Stimulated activated CD4-positive, alpha-beta T cell treated with anti-CD3 and anti-CD28 coated beads, Interleukin-2, amount 100 ng/mL, for 48 hours (primary cell): ENCODE data around the gene NPFF.
"Not testable (repeated sequence)": the region's sequence is repeated elsewhere in the genome, so short reads cannot be mapped to it uniquely, and the experiment has no call there.

Source experiments
- DNase-seq, 2 donors: peaks; one replicate each; pipeline ENCODE4 v3.0.0-alpha.2; 2020

The NPFF gene, protein sequence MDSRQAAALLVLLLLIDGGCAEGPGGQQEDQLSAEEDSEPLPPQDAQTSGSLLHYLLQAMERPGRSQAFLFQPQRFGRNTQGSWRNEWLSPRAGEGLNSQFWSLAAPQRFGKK

GRCh38 chr12:53506881-53507602 lies at the start of gene NPFF:
Gene NPFF (minus strand): TSS chr12:53507484. CDS start chr12:53507474, 10 bp downstream.
- no peak for DNase-seq

GRCh38 chr12:53552361-53553327 lies 45.4 kb upstream of the NPFF start:
- no peak for DNase-seq

- DNase-seq: no peak
These were observed 44.6 kb upstream of the NPFF start for GRCh38 chr12:53551889-53552291.

DNA sequence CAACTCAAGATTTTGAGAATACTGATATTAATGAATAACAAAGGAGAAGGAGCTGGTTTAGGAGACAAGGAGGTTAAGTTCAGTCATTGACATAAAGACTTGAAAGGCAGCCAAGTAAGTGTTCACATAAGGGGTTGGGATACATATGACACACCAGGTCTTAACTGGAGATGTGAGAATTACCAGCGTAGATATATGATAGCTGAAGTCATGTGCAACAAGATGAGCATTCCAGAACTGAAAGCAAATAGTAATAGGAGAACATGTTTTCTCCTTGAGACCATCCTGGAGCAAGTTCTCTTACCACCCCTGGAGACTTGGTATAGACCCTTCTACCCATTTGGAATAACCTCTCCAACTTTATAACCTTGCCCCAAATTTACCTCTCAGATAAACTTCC lies 43.3 kb upstream of the NPFF start:
- DNase-seq: no peak

- DNase-seq: not testable (repeated sequence)
These were observed 42.8 kb upstream of the NPFF start for GRCh38 chr12:53550131-53550530.

DNA sequence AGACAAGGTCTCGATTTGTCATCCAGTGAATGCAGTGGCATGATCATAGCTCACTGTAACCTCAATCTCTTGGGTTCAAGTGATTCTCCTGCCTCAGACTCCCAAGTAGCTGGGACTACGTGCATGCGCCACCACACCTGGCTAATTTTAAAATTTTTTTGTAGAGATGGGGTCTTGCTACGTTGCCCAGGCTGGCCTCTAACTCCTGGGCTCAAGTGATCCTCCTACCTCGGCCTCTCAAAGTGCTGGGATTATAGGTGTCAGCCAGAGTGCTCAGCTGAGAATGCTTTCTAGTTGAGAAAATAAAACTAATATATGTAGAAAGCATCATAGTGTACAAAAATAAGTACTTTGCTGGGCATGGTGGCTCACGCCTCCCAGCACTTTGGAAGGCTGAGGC lies 41.1 kb upstream of the NPFF start:
- DNase-seq: not testable (repeated sequence)

DNA sequence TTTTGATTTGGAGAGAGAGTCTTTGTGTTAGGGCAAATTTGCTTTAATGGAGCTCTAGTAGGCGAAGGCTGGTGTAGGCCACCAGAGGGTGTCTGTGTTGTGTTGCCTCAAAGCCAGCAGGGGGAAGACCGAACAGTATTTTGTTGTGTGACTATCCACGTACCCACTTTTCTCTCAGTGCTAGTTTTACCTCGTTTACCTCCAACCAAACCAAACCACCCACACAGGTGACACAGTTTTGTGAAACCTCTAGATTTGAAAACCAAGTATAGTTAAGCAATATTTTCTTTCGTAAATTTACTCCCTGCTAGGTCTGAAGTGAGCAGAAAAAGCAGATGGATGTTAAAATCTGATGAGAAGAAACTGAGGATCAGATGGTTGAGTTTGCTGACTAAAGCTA lies 36.3 kb upstream of the NPFF start:
- peak; percentile 30 to 36 for DNase-seq

DNA sequence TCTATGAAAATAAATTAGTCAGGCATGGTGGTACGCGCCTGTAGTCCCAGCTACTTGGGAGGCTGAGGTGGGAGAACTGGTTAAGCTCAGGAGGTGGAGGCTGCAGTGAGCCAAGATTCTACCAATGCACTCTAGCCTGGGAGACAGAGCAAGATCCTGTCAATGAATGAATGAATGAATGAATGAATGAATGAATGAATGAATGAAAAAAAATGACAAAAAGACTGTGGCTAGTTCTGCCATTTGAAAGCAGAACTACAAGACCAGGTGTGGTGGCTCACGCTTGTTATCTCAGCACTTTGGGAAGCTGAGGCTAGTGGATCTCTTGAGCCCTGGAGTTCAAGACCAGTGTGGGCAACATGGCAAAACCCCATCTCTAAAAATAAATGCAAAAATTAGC lies 32.2 kb upstream of the NPFF start:
- DNase-seq: no peak

DNA sequence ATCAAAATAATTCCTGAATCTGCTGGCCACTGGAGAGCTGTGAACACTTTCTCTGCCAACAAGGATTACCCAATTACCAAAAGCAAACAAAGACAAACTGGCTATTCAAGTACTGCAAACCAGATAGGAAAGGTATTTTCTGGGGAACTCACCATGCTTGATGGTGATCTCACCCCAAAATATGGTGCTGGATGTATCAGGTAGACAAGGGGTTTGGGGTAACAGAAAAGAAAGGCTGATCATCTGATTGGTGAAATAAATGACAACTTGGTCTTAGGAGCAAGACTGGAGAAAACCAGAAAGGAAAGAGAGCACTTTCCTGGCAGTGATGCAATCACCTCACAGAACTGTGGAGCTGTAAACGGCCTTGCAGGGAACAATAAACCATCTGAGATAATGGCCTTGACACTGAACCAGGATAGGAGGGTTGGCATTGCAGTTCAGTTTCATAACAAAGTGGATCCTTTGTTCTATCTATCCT lies 31.0 kb upstream of the NPFF start:
- no peak for DNase-seq

GRCh38 chr12:53536962-53537361 lies 29.7 kb upstream of the NPFF start:
- DNase-seq: no peak

DNA sequence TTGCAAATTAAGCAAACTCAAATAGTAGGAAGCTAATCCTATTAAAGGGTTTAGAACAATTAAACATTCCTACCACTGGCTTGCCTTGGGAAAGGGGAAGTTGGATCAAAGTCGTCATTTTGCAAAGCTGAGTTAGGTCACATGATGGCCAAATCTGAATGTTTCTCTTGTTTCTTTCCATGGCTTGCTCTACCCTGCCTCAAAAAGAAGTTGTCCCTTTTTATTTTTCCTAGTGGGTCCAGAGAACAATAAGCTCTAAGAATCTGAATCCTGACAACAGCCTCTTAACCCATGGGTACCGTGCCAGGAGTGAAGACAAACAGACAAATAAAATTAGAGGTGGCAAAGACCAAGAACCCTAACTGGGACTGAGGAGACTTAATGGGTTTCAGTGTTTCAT lies 26.2 kb upstream of the NPFF start:
- DNase-seq: no peak

- DNase-seq: no peak
These were observed 25.5 kb upstream of the NPFF start for GRCh38 chr12:53532524-53533445.

GRCh38 chr12:53532021-53532420 lies 24.7 kb upstream of the NPFF start:
- no peak for DNase-seq

- DNase-seq: no peak
These were observed 23.6 kb upstream of the NPFF start for GRCh38 chr12:53530920-53531319.

GRCh38 chr12:53530061-53530460 lies 22.8 kb upstream of the NPFF start:
- DNase-seq: no peak

GRCh38 chr12:53524476-53524875 lies 17.2 kb upstream of the NPFF start:
- no peak for DNase-seq

DNA sequence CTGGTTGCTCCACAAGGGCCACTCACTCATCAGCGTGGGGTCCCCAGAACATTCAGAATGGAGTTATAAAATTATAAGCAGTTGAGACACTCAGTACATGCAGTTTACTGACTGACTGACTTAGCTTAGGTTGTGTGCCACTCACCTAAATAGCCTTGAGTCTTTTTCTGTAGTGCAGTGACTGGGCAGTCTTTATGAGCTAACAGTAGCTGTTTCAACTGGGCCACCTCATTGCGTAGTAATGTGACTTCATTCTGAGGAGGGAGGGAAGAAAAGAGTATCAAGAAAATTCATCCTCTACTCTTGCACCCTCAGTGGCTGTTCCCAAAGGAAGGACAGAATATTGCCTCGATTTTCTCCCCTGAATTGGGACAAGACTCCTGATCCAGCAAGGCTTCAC lies 15.8 kb upstream of the NPFF start:
- no peak for DNase-seq

DNA sequence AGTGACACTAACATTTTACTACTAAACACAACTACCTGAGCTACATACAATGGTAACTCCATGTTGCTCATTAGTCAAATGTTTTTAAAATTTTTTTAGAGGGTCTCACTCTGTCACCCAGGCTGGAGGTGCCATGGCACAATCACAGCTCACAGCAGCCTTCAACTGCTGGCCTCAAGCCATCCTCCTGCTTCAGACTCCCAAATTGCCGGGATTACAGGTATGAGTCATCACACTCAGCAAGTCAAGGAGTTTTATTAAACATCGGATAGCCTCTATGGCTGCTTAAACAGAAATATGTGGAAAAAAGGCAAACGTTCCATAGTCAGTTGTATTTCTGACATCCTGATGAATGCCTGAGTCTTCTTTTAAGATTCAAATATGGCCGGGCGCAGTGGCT lies 11.1 kb upstream of the NPFF start:
- no peak for DNase-seq

DNA sequence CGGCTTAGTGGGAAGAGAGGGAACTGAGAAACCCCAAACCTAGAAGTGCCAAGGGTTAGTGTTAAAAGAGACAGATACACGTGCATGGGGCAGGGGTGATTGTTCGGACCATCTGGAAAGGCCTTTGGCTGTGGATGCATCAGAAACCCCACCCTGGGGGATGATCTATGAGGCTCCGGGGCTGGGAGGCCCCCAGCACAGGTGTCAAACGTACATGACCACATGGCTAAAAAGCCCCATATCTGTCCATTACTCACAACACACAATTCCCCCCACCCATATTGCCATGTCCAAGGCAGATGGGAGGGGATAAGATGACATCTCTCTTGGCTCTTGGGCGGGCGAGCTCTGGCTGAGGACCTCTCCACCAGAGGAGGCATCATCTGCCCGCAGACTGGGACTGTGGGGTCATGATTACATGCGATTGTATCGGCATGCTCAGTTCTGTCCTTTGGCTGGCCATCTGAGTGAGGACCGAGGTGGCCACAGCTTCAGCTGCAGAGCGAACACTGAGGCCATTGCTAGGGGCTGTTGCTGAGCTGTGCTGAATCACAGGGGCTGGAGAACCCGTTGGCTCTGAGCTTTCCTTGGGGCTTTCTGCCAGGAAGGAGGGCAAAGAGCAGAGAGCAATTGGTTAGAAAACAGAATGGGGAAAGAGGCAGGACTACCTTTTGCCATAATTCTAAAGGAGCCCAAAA lies 9.6 kb upstream of the NPFF start:
- no peak for DNase-seq

- DNase-seq: no peak
These were observed 8.0 kb upstream of the NPFF start for GRCh38 chr12:53515291-53515680.

GRCh38 chr12:53514628-53515290 lies 7.5 kb upstream of the NPFF start:
- DNase-seq: no peak
